ENCODE results near the gene HDAC11.
"Not testable (repeated sequence)": the region's sequence is repeated elsewhere in the genome, so short reads cannot be mapped to it uniquely, and the experiment has no call there.

HDAC11 gene

GRCh38 chr3:13470894-13471574 is 9.1 kb upstream of the HDAC11 start:
- peak; percentile 80 for DNase-seq (ENCODE audit: low spot score)

- no peak for DNase-seq (ENCODE audit: low spot score)
Observed at GRCh38 chr3:13472286-13472685, 7.8 kb upstream of the HDAC11 start.

GRCh38 chr3:13473020-13473419 is 7.1 kb upstream of the HDAC11 start:
- no peak for DNase-seq (ENCODE audit: low spot score)

GRCh38 chr3:13474021-13474420 is 6.1 kb upstream of the HDAC11 start:
- no peak for DNase-seq (ENCODE audit: low spot score)

GRCh38 chr3:13474776-13475303 is 5.3 kb upstream of the HDAC11 start:
- no peak for DNase-seq (ENCODE audit: low spot score)

- DNase-seq (ENCODE audit: low spot score): peak; percentile 82
Observed at GRCh38 chr3:13475871-13476590, 4.1 kb upstream of the HDAC11 start.

- no peak for DNase-seq (ENCODE audit: low spot score)
Observed at GRCh38 chr3:13477943-13478342, 2.2 kb upstream of the HDAC11 start.

GRCh38 chr3:13479332-13479581 is 849 bp upstream of the HDAC11 start:
- DNase-seq (ENCODE audit: low spot score): peak; percentile 83

- no peak for DNase-seq (ENCODE audit: low spot score)
Observed at GRCh38 chr3:13480340-13481318, 523 bp downstream of the HDAC11 start.

- no peak for DNase-seq (ENCODE audit: low spot score)
Observed at GRCh38 chr3:13482106-13482690, 2.1 kb downstream of the HDAC11 start.

- no peak for DNase-seq (ENCODE audit: low spot score)
Observed at GRCh38 chr3:13483286-13483685, 3.2 kb downstream of the HDAC11 start.

GRCh38 chr3:13483988-13484695 is 4.0 kb downstream of the HDAC11 start:
- no peak for DNase-seq (ENCODE audit: low spot score)

- DNase-seq (ENCODE audit: low spot score): peak; percentile 96
Observed at GRCh38 chr3:13484851-13485590, 4.9 kb downstream of the HDAC11 start.

GRCh38 chr3:13485630-13486562 is 5.8 kb downstream of the HDAC11 start:
- not testable (repeated sequence) for DNase-seq (ENCODE audit: low spot score)

- no peak for DNase-seq (ENCODE audit: low spot score)
Observed at GRCh38 chr3:13487403-13487802, 7.3 kb downstream of the HDAC11 start.

- DNase-seq (ENCODE audit: low spot score): no peak
Observed at GRCh38 chr3:13491206-13491974, 11.3 kb downstream of the HDAC11 start.

GRCh38 chr3:13492048-13492447 is 11.9 kb downstream of the HDAC11 start:
- no peak for DNase-seq (ENCODE audit: low spot score)

- DNase-seq (ENCODE audit: low spot score): no peak
Observed at GRCh38 chr3:13492976-13493866, 13.1 kb downstream of the HDAC11 start.
